Prostate gland (tissue), 2 donors: ENCODE measurements around the gene TMTC2.

Experiments used
- POLR2AphosphoS5 ChIP-seq: sonication (generic); formaldehyde crosslinking; IDR thresholded peaks from one replicate; pipeline ENCODE4 v1.6.1; 2017; ENCODE audit warnings: antibody characterized with exemption
- TF ChIP-seq, protein P1 (sequence below), 4 experiments: fragments of 200-600 bp in 2 of 4; fragments of 450-650 bp in 2 of 4; sonication (generic) in 2 of 4; IDR thresholded peaks; 1 replicate in 3 of 4; 2 replicates in 1 of 4; pipeline ENCODE4 v1.5.1; 2016 to 2019; ENCODE audit warnings: antibody characterized with exemption in 4 of 4, mild to moderate bottlenecking in 2 of 4, moderate library complexity in 2 of 4

DNA sequence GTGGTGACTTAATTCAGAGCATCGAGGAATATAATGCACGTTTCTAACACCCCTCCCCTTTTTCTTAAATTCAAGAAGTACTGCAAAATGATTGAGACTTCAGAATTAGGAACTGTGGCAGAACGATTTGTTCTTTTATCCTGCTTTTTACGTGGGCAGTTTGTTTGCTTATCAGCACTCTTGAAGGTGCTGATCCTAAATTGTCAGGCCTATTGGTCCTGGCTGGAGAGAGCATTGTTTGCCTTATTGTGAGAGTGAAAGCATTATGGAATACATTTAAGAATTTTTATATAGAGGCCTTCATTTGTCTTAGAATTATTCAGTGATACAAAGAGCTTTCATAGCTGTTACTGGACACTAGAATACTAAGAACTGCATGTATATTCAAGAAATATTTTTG, 59.1 kb downstream of the TMTC2 start:
- TF ChIP-seq, protein P1, sequence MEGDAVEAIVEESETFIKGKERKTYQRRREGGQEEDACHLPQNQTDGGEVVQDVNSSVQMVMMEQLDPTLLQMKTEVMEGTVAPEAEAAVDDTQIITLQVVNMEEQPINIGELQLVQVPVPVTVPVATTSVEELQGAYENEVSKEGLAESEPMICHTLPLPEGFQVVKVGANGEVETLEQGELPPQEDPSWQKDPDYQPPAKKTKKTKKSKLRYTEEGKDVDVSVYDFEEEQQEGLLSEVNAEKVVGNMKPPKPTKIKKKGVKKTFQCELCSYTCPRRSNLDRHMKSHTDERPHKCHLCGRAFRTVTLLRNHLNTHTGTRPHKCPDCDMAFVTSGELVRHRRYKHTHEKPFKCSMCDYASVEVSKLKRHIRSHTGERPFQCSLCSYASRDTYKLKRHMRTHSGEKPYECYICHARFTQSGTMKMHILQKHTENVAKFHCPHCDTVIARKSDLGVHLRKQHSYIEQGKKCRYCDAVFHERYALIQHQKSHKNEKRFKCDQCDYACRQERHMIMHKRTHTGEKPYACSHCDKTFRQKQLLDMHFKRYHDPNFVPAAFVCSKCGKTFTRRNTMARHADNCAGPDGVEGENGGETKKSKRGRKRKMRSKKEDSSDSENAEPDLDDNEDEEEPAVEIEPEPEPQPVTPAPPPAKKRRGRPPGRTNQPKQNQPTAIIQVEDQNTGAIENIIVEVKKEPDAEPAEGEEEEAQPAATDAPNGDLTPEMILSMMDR (IDR thresholded peaks at IDR 0.05): no peak
- TF ChIP-seq POLR2AphosphoS5: no peak
